GM18868 (cell line): Measurements from ENCODE around the gene PIKFYVE.
A peak's percentile ranks its signal among the peaks of the same experiment; 100 is the strongest.
"Not testable (repeated sequence)": the region's sequence is repeated elsewhere in the genome, so short reads cannot be mapped to it uniquely, and the experiment has no call there.

ENCODE experiments used
- ATAC-seq: cut with Tn5 transposase; IDR thresholded peaks from one replicate; pipeline ENCODE4 v1.9.1; 2021; ENCODE audit warnings: mild to moderate bottlenecking, moderate library complexity; ENCODE audit not compliant: unreplicated experiment

Gene PIKFYVE

GRCh38 chr2:208358758-208359631 lies 92.9 kb downstream of the PIKFYVE start:
- ATAC-seq: no peak

- ATAC-seq: no peak
These were observed 93.6 kb downstream of the PIKFYVE start for GRCh38 chr2:208359632-208359986.

GRCh38 chr2:208360259-208361076 lies 94.4 kb downstream of the PIKFYVE start:
- no peak for ATAC-seq

- no peak for ATAC-seq
These were observed 95.0 kb downstream of the PIKFYVE start for GRCh38 chr2:208361077-208361441.

GRCh38 chr2:208363485-208363884 lies 97.4 kb downstream of the PIKFYVE start:
- peak; percentile 86 for ATAC-seq

- peak; percentile 45 for ATAC-seq
These were observed 100.4 kb downstream of the PIKFYVE start for GRCh38 chr2:208366215-208367127.

- no peak for ATAC-seq
These were observed 103.0 kb downstream of the PIKFYVE start for GRCh38 chr2:208369091-208369490.

GRCh38 chr2:208370881-208371633 lies 105.0 kb downstream of the PIKFYVE start:
- ATAC-seq: peak; percentile 14

GRCh38 chr2:208371634-208371935 lies 105.5 kb downstream of the PIKFYVE start:
- peak; percentile 48 for ATAC-seq

- peak; percentile 62 for ATAC-seq
These were observed 107.5 kb downstream of the PIKFYVE start for GRCh38 chr2:208373460-208374089.

GRCh38 chr2:208375491-208376068 lies 109.5 kb downstream of the PIKFYVE start:
- no peak for ATAC-seq

- not testable (repeated sequence) for ATAC-seq
These were observed 111.3 kb downstream of the PIKFYVE start for GRCh38 chr2:208377344-208377860.

- no peak for ATAC-seq
These were observed 113.1 kb downstream of the PIKFYVE start for GRCh38 chr2:208379192-208379591.

GRCh38 chr2:208384637-208385036 lies 118.6 kb downstream of the PIKFYVE start:
- ATAC-seq: no peak

GRCh38 chr2:208386541-208386940 lies 120.5 kb downstream of the PIKFYVE start:
- ATAC-seq: no peak

GRCh38 chr2:208389940-208390339 lies 123.9 kb downstream of the PIKFYVE start:
- no peak for ATAC-seq

- no peak for ATAC-seq
These were observed 126.2 kb downstream of the PIKFYVE start for GRCh38 chr2:208392300-208392699.

GRCh38 chr2:208396796-208397195 lies 130.7 kb downstream of the PIKFYVE start:
- ATAC-seq: not testable (repeated sequence)

- ATAC-seq: no peak
These were observed 133.1 kb downstream of the PIKFYVE start for GRCh38 chr2:208399201-208399600.
